H1 (cell line): ENCODE data around the gene OSBP. TPM values are rescaled to one million over a fixed set of nuclear protein-coding genes. Genes with fewer than 3 reads are reported as not detected.
"Not testable (repeated sequence)": the region's sequence is repeated elsewhere in the genome, so short reads cannot be mapped to it uniquely, and the experiment has no call there.

Experiments
- CTCF ChIA-PET: fragments of 300-600 bp; sonication (Branson Sonifier 250); formaldehyde crosslinking; loops from one replicate; lab custom pipeline; 2021; ENCODE audit not compliant: partially characterized antibody; lab: Charles Lee
- POLR2A ChIA-PET: fragments of 300-600 bp; sonication (Branson Sonifier 250); formaldehyde crosslinking; loops from one replicate; lab custom pipeline; 2021; ENCODE audit warnings: inconsistent platforms; ENCODE audit not compliant: partially characterized antibody; lab: Charles Lee
- DNase-seq, 2 experiments: peaks; one replicate each; pipeline versions ENCODE4 v3.0.0 to v3.0.0-alpha.2; 2010 to 2022; ENCODE audit warnings: low spot score in 2 of 2, low read depth in 1 of 2, mixed read lengths in 1 of 2
- FAIRE-seq: peaks from 2 replicates; lab custom pipeline; 2011; peaks lifted over from hg19 to GRCh38; lab: Jason Lieb, UNC
- H2AFZ ChIP-seq: 2 replicates; pipeline ENCODE4 v1.8.1; 2012; ENCODE audit warnings: low read length, inconsistent platforms
- H2AK5ac ChIP-seq: 2 replicates; pipeline ENCODE4 v1.6.1; 2013; ENCODE audit warnings: low read depth, low read length
- H2BK120ac ChIP-seq: replicated peaks from 2 replicates; pipeline ENCODE3; 2013; ENCODE audit warnings: low read depth, low read length, inconsistent platforms
- H2BK12ac ChIP-seq: 2 replicates; pipeline ENCODE4 v1.6.1; 2013; ENCODE audit warnings: low read depth, low read length
- H2BK15ac ChIP-seq: 2 replicates; pipeline ENCODE4 v1.6.1; 2013; ENCODE audit warnings: low read length
- H2BK20ac ChIP-seq: 2 replicates; pipeline ENCODE4 v1.6.1; 2013; ENCODE audit warnings: low read length
- H2BK5ac ChIP-seq: 2 replicates; pipeline ENCODE4 v1.6.1; 2013; ENCODE audit warnings: low read depth, low read length
- H3K14ac ChIP-seq: 2 replicates; pipeline ENCODE4 v1.6.1; 2013; ENCODE audit warnings: inconsistent platforms; ENCODE audit not compliant: insufficient read length
- H3K18ac ChIP-seq: 2 replicates; pipeline ENCODE4 v1.6.1; 2013; ENCODE audit warnings: low read length; ENCODE audit errors: extremely low read depth
- H3K23ac ChIP-seq: 2 replicates; pipeline ENCODE4 v1.6.1; 2013; ENCODE audit warnings: inconsistent platforms; ENCODE audit not compliant: insufficient read length
- H3K23me2 ChIP-seq: 2 replicates; pipeline ENCODE4 v1.6.1; 2013; ENCODE audit warnings: low read depth, low read length
- H3K27ac ChIP-seq: 2 replicates; pipeline ENCODE4 v1.6.1; 2011; ENCODE audit warnings: low read depth, low read length, inconsistent platforms
- H3K27me3 ChIP-seq, 4 experiments: replicated peaks in 1 of 4; 1 replicate in 1 of 4; 2 replicates in 3 of 4; pipeline versions ENCODE4 v1.6.1 to v1.8.1; 2011 to 2013; ENCODE audit warnings: low read length in 3 of 4, mild to moderate bottlenecking in 3 of 4, inconsistent platforms in 2 of 4, mixed read lengths in 2 of 4, moderate library complexity in 1 of 4; ENCODE audit not compliant: control insufficient read depth in 3 of 4, insufficient read depth in 3 of 4; ENCODE audit errors: extremely low read depth in 1 of 4
- H3K36me3 ChIP-seq, 4 experiments: 2 replicates each; pipeline versions ENCODE4 v1.6.1 to v1.8.1; 2011 to 2013; ENCODE audit warnings: mild to moderate bottlenecking in 4 of 4, low read length in 3 of 4, moderate library complexity in 2 of 4, control low read depth in 1 of 4, inconsistent platforms in 1 of 4; ENCODE audit not compliant: insufficient read depth in 4 of 4, control insufficient read depth in 2 of 4
- H3K4ac ChIP-seq: replicated peaks from 2 replicates; pipeline ENCODE3; 2013; ENCODE audit warnings: low read length, low read depth, mixed read lengths, inconsistent platforms; ENCODE audit not compliant: insufficient read length
- H3K4me1 ChIP-seq, 4 experiments: replicated peaks in 1 of 4; 1 replicate in 1 of 4; 2 replicates in 3 of 4; pipeline versions ENCODE4 v1.6.1 to v1.8.1; 2011 to 2013; ENCODE audit warnings: low read length in 3 of 4, inconsistent platforms in 2 of 4, mixed read lengths in 1 of 4; ENCODE audit not compliant: insufficient read depth in 4 of 4, control insufficient read depth in 3 of 4
- H3K4me2 ChIP-seq, 2 experiments: 2 replicates each; pipeline versions ENCODE4 v1.6.1 to v1.8.1; 2011 to 2013; ENCODE audit warnings: low read depth in 2 of 2, low read length in 2 of 2, control low read depth in 1 of 2, inconsistent platforms in 1 of 2, mild to moderate bottlenecking in 1 of 2; ENCODE audit not compliant: insufficient read depth in 1 of 2
- H3K4me3 ChIP-seq, 4 experiments: fragments of 200-600, 300-600 bp in 1 of 4; sonication (generic), shearing (Covaris generic), sonication (Bioruptor Twin) in 1 of 4; 2 replicates each; pipeline versions ENCODE4 v1.5.1 to v1.8.1; 2011 to 2016; ENCODE audit warnings: low read length in 4 of 4, low read depth in 3 of 4, control low read depth in 2 of 4, inconsistent platforms in 2 of 4, mild to moderate bottlenecking in 2 of 4, mixed read lengths in 1 of 4, moderate library complexity in 1 of 4; ENCODE audit not compliant: insufficient read depth in 2 of 4; ENCODE audit errors: extremely low read depth in 1 of 4
- H3K56ac ChIP-seq: replicated peaks from 2 replicates; pipeline ENCODE3; 2013; ENCODE audit warnings: low read depth, mild to moderate bottlenecking, mixed read lengths, low read length, inconsistent platforms; ENCODE audit not compliant: insufficient read length
- H3K79me1 ChIP-seq: 2 replicates; pipeline ENCODE4 v1.6.1; 2013; ENCODE audit warnings: low read depth, low read length, control low read depth
- H3K79me2 ChIP-seq, 2 experiments: 2 replicates each; pipeline versions ENCODE4 v1.6.1 to v1.8.1; 2012 to 2013; ENCODE audit warnings: low read length in 2 of 2, mild to moderate bottlenecking in 2 of 2, inconsistent platforms in 1 of 2; ENCODE audit not compliant: insufficient read depth in 2 of 2, control insufficient read depth in 1 of 2
- H3K9ac ChIP-seq, 4 experiments: replicated peaks in 1 of 4; 1 replicate in 1 of 4; 2 replicates in 3 of 4; pipeline versions ENCODE4 v1.6.1 to v1.8.1; 2011 to 2013; ENCODE audit warnings: low read depth in 3 of 4, low read length in 3 of 4, control low read depth in 2 of 4, mild to moderate bottlenecking in 2 of 4, moderate library complexity in 2 of 4, inconsistent platforms in 1 of 4; ENCODE audit errors: extremely low read depth in 1 of 4
- H3K9me3 ChIP-seq, 2 experiments: 2 replicates each; pipeline versions ENCODE4 v1.6.1 to v1.8.1; 2012 to 2013; ENCODE audit warnings: mild to moderate bottlenecking in 2 of 2, moderate library complexity in 2 of 2, control low read depth in 1 of 2, inconsistent platforms in 1 of 2, low read depth in 1 of 2, low read length in 1 of 2, mixed read lengths in 1 of 2; ENCODE audit not compliant: insufficient read depth in 2 of 2
- H4K20me1 ChIP-seq, 2 experiments: replicated peaks in 1 of 2; 2 replicates each; pipeline versions ENCODE3 to v1.8.1; 2011 to 2013; ENCODE audit warnings: inconsistent platforms in 2 of 2, low read length in 2 of 2, mild to moderate bottlenecking in 1 of 2; ENCODE audit not compliant: insufficient read depth in 2 of 2, control insufficient read depth in 1 of 2
- H4K5ac ChIP-seq: 2 replicates; pipeline ENCODE4 v1.6.1; 2013; ENCODE audit warnings: low read length, low read depth, mixed read lengths, inconsistent platforms; ENCODE audit not compliant: insufficient read length
- H4K8ac ChIP-seq: 2 replicates; pipeline ENCODE4 v1.8.0; 2013; ENCODE audit warnings: mild to moderate bottlenecking, moderate library complexity, low read length, inconsistent platforms; ENCODE audit not compliant: insufficient read depth; ENCODE audit errors: extremely low read depth
- H4K91ac ChIP-seq: replicated peaks from 2 replicates; pipeline ENCODE3; 2013; ENCODE audit warnings: low read length, mixed read lengths, inconsistent platforms; ENCODE audit not compliant: insufficient read length
- SRF ChIP-seq: IDR thresholded peaks from 2 replicates; pipeline ENCODE4 v1.6.1; 2011; ENCODE audit warnings: mild to moderate bottlenecking, low read depth, low read length, moderate library complexity
- WGBS, 2 experiments: shearing (Covaris generic) in 1 of 2; methylation state at CpG; one replicate each; pipeline versions ENCODE4 v1.1.6 to v1.1.7; 2013 to 2015; ENCODE audit warnings: low lambda C conversion rate in 2 of 2, mixed read lengths in 2 of 2, inconsistent platforms in 1 of 2, low coverage in 1 of 2, missing lambda C conversion rate in 1 of 2; ENCODE audit not compliant: insufficient replicate concordance in 2 of 2, insufficient coverage in 1 of 2, insufficient read length in 1 of 2; ENCODE audit errors: extremely low coverage in 1 of 2, missing lambda C conversion rate in 1 of 2; 5-methylcytosine and 5-hydroxymethylcytosine counted together
- polyA plus RNA-seq, 7 experiments: library from polyadenylated mRNA; depleted of rRNA in 3 of 7; stranded (reverse) in 5 of 7; unstranded in 2 of 7; fragments of >200 nt in 5 of 7; fragments of 200-250 nt in 2 of 7; gene quantifications; 1 replicate in 5 of 7; 2 replicates in 1 of 7; 4 replicates in 1 of 7; pipeline versions ENCODE4 v1.2.1 to v1.2.3, GENCODE V29; 2011 to 2013; ENCODE audit warnings: missing spikeins in 2 of 7, mixed read lengths in 2 of 7
- total RNA-seq: library from RNA; stranded (reverse); fragmentation: NEBNext Ultra II Directional; extraction: Animal tissue kit (Norgen Biotek cat#: 25700); gene quantifications from 2 replicates; pipeline ENCODE4 v1.2.1, GENCODE V29; 2021

The OSBP gene
- total and polyA plus RNA-seq, 2 of the 8 experiments (the other 6 are each of a cell fraction or from before 2014, with no cell fraction given): 13.2 to 43.1 TPM

DNA sequence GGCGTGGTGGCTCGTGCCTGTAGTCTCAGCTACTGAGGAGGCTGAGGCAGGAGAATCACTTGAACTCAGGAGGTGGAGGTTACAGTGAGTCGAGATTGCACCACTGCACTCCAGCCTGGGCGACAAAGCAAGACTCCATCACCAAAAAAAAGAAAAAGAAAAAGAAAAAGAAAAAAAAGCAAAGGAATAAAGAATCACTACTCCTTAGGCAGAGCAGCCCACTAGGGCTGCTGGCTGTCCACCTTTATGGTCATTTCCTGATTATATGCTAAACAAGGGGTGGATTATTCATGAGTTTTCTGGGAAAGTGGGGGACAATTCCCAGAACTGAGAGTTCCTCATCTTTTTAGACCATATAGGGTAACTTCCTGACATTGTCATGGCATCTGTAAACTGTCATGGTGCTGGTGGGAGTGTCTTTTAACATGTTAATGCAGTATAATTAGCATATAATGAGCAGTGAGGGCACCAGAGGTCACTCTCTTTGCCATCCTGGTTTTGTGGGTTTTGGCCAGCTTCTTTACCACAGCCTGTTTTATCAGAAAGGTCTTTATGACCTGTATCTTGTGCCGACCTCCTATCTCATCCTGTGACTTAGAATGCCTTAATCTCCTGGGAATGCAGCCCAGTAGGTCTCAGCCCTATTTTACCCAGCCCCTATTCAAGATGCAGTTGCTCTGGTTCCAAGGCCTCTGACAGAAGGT lies 67.8 kb downstream of the OSBP start:
- ChIA-PET POLR2A (interaction anchor here (1.1 kb wide), 1 partner anchor 11 kb away, joined by 3 read pairs; no protein-coding TSS in a partner anchor), CTCF (interaction anchor here (1.5 kb wide), 1 partner anchor 11 kb away, joined by 7 read pairs; no protein-coding TSS in a partner anchor)
- peaks cover 12% of the 10 kb centered on the region for H3K23me2 ChIP-seq
- not testable (repeated sequence) for H4K20me1 ChIP-seq, H4K8ac ChIP-seq, H3K36me3 ChIP-seq, H3K4ac ChIP-seq, H3K79me1 ChIP-seq, H3K4me1 ChIP-seq, H2BK15ac ChIP-seq, H2BK20ac ChIP-seq, H2AFZ ChIP-seq, H2BK120ac ChIP-seq, H3K4me2 ChIP-seq, H3K27ac ChIP-seq, H2BK5ac ChIP-seq, H3K56ac ChIP-seq, H3K9ac ChIP-seq, H3K14ac ChIP-seq, H3K9me3 ChIP-seq, H3K27me3 ChIP-seq, FAIRE-seq, H2AK5ac ChIP-seq, H2BK12ac ChIP-seq, H3K18ac ChIP-seq, H4K91ac ChIP-seq, H3K79me2 ChIP-seq, DNase-seq, H4K5ac ChIP-seq, H3K23ac ChIP-seq
- TF ChIP-seq SRF: peak; percentile 66; the same call in 1 of the 2 replicates
- peak overlapping the region in 1 of 4 experiments; percentile 86; a peak in 1 of 8 replicates for H3K4me3 ChIP-seq
- 90% methylated on average over 5 of the region's 5 CpGs; no CpG with 5 or more reads in 1 of the 2 experiments for WGBS, 2 experiments
